GM21619 (cell line): ENCODE data around the gene ADCY5.
A peak's percentile ranks its signal among the peaks of the same experiment; 100 is the strongest.

Experiments
- ATAC-seq: cut with Tn5 transposase; IDR thresholded peaks from one replicate; pipeline ENCODE4 v1.9.1; 2021; ENCODE audit not compliant: unreplicated experiment

ADCY5 gene

DNA sequence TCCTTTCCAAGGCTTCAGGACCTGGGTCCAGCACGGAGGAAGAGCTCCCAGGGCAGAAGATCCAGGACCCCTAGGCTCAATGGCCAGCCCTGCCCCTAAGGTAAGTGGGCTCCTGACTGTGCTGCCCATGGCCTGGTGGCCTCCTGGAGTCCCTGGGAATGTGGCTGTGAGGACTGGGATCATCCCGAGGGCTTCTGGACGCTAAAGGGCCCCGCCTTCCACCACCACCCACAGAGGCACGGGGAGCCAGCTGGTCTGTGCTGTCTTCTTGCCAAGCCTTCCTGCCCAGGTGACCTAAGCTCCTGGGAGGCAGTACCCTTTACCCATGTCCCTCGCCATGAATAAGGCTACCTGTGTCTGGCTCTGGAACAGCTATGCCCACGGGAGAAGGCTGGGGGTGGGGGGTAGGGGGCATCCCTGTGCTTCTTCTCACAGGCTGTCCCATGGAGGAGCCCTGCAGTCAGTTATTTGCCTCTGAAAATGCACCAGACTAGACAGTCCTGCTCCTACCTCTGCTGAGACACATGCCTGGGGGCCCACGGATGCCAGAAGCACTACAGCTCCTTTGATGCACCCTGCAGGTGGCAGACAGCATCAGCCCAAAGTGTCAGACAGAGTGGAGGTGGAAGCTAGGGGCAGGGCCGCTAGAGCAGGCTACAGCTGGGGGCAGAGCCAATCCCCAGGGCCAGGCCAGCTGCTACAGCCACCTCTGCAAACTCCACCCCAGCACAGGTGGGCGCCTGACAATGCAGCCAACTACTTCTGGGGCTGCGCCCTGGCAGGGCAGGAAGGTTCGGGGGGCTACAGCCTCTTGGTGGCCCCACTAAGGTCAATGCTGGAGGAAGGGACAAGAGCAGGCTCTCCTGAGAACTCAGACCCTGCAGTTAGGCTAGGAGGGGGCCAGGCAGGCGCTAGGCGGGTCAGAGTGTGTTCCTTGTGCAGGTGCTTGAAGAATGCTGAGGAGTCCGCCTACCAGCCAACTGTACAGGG is 156.3 kb downstream of the ADCY5 start:
- no peak for ATAC-seq

DNA sequence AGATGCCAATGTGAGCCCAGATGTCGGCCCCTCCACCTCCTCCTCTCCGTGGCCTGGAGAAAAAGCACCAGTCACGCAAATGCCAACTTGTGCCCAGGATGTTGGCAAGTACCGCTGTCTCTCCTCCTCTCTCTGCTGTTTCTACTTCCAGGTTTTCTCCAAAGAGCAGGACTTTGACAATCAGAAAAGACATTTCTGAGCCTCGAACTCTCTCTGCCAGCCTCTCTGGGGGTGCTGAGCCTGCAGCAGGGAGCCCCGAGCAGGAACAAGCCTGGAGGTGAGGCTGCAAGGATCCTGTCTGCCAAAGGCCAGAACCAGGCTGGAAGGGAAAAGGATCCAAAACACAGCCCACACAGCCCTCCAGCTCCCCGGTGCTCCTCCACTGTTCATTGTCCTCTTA is 157.5 kb downstream of the ADCY5 start:
- ATAC-seq = no peak

DNA sequence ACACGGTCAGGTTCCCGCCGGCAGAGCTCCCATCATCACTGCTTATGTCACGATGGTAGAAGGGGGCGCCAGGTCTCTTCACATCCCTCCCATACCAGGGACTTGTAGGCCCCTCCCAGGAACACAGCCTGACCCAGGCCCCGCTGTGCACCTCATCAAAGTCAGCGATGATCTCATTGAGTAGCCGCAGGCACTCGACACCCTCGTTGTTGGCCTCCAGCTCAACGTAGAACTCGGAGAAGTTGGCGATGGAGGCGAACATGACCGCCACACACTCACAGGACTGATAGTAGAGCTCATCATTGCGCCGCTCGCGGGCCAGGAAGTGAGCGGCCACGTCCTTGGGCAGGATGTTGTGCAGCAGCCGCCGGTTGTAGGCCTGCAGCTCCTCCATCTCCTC is 157.9 kb downstream of the ADCY5 start:
- ATAC-seq = no peak

DNA sequence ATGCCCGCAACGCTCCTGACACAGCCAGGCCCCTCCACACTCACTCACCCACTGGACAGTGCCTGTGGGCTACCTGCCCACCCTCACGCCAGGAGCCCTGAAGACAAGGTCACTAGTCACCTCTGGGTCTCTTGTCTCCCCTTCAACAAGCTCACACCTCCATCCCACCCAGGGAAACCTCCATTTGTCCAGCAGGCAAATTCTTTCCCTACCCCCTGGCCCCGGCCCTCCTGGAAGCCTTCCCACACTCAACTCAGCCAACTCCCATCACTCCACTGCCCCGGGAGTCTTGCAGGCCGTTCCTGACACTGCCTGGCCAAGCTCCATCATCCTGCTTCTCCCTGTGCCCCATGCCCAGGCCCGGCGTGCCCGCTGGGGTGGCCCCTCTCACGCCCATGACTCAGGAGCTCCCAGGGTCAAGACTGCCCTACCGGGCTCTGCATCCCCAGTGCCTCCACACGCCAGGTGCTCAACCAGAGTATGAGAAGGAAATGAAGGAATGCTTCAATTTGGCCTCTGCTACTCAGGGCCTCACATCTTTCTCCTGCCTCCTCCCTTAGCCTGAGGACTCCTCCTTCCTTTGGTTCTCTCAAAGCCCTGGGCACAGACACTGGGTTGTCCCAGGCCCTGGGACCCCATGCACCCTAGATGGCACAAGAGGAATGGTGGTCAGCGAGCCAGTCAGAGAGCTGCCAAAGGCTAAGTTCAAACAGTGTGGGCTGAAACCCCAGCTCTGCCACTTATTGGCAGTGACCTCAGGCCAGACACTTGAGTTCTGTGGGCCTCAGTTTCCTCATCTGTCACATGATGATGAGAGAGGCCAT is 158.6 kb downstream of the ADCY5 start:
- no peak for ATAC-seq

DNA sequence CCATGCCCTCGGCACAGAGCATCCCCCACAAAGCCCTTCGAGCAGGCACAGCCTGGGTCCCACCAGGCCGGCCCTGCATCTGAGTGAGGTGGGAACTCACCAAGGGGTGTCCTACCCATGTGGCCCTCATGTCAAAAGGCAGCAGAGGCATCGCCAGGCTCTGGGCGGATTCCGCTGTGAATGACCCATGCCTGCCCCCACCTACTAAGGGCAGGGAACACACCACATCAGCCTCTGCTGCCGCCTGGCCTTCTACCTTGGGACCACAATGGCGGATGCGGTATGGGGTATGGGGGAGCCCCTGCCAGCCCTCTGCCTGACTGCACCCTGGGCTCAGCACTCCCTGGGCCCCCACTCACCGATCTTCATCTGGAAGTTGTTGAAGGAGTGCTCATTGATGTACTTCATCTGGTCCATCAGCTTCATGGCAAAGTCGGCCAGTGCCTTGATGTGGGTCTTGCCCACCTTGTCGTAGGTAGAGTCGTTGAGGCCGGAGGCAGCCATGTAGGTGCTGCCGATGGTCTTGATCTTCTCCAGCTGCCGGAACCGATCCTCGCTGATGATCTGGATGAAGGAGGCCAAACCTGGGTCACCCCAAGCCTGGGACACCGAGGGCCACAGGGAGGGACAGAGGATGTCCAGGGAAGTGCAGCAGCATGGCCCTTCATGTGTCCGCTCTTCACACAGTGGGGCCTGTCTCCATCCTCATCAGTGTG is 159.3 kb downstream of the ADCY5 start:
- no peak for ATAC-seq

DNA sequence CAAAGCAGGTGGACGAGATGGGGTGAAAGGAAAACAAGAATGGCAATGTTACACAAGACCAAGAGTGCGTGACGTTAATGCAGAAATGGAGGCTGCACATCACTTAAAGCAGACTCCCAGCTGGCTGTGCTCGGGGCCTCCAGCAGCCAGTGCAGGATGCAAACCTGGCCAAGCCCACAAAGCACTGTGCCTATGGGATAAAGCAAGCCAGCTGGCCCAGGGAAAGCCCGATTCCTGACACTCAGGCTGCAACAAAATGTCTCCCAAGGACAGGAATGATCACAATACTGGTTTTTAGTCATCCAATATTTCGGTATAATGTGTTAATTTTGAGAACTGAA is 161.0 kb downstream of the ADCY5 start:
- no peak for ATAC-seq

DNA sequence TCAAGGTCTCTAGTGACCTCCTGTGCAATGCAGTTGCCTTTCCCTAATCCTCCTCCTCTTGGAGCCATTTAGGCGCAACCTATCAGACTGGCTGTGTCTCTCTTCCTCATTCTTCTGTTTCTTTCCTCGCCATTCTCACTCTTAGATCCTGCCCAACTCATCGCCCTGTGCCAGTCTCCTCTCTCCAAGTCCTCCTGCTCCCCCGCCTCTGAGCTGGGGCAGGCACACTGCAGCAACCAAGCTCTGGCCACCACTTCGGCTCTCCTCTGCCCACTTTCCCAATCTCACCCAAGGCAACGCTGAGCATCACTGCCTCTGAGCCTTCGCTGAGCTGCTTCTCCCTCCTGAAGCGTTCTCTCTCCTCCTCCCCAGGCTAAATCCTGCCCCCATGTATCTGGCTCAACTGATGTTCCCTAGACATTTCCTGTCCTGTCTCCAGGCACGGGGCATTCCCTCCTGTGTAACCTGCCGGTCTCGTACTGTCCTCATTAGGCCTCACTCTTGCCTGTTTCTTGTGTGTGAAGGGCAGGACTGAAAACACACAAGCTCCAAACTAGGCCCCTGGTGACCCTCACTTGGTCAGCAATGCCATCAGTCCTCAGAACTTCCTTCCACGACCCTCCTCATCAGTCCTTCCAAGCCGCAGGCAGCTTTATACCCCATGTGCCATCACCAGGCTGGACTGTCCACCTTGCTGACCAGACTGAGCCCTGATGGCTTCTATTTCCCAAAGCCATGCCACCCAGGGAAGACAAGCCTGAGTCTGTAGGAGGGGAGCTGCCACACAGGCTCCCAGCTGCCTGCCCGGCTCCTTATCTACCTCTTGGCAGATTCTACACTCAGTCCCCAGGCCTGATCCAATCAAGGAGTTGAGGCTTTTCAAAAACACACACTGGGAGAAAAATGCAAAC is 161.6 kb downstream of the ADCY5 start:
- no peak for ATAC-seq

DNA sequence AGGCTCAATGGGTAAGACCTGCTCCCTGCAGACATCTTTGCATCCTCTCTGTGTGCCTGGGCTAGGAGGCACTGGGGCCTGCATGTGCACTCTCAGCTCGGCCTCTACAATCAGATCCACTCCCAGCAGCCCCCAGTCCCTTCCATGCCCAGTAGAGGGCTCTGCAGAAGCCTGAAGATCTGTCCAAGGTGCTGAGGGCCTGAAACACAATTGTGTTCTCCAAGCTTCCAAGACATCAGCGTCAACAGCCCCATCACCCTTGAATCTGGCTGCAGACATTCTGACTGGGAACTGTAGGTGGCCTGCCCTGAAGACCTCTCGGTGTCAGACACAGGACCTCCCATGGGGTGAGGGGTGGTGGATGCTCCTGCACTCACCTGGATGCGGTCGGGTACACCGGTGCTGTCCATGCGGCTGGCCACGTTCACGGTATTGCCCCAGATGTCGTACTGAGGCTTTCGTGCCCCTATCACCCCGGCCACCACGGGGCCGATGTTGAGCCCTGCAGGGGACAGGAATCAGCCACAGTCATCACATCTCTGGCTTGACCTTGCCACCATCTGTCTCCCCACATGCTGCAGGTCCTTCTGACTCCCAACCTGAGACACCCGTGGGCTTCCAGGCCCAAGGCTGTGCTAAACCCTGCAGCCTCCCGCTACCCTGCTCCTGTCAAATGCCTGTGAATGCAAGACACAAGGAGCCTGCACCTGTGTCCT is 162.4 kb downstream of the ADCY5 start:
- ATAC-seq = peak; percentile 60

DNA sequence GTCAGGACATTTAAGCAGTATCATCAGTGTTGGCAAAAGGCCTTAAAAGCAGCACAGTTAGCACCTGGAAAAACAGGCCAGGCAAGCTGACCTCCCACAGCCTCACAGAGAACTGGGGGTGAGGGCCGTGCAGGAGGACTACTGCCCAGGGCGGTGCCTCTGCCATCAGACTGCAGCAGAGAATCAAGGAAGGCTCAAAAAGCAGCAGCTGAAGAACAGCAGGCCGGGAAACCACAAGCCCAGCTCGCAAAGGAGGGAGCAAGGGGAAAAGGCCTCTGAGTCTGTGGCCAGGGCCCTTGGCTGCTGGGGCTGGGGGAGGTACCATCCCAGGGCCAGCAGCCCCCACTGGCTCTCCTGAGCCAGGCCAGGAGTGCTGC is 163.0 kb downstream of the ADCY5 start:
- ATAC-seq = no peak

DNA sequence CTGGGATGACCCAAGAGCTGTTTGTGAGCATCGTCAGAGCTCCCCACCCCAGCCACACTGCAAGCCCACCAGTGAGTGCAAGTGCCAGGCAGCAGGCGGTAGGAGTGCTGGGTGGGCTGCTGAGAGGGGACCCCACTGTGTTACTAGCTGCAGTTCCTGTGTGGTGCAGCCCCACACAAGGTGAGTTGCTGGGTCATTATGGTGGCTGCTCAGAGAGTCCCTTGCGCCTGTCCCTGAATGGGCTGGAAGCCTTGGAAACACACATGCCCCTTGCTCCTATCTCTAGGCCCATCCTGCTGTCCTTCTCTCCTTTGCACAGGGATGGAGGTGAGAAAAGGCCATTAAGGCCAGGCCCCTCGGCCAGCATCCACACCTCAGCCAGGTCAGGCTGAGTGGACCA is 163.4 kb downstream of the ADCY5 start:
- no peak for ATAC-seq

DNA sequence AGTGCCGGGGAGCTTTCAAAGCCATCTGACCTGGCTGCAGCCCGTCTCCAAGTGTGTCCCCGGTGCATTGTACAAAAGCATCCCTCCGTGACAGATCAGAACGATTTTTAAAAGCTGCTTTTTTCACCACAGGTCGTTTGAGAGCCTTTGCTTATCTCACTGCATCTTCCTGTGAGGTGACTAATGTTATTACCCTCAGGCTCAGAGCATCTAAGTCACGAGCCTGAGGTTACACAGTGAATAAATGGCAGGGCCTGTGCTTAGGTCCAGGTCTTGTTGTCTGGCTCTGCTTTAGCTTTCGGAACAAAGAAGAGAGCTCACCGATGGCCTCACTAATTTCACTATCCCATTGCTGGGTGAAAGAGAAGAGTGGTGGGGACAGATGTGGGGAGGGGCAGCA is 163.8 kb downstream of the ADCY5 start:
- no peak for ATAC-seq

DNA sequence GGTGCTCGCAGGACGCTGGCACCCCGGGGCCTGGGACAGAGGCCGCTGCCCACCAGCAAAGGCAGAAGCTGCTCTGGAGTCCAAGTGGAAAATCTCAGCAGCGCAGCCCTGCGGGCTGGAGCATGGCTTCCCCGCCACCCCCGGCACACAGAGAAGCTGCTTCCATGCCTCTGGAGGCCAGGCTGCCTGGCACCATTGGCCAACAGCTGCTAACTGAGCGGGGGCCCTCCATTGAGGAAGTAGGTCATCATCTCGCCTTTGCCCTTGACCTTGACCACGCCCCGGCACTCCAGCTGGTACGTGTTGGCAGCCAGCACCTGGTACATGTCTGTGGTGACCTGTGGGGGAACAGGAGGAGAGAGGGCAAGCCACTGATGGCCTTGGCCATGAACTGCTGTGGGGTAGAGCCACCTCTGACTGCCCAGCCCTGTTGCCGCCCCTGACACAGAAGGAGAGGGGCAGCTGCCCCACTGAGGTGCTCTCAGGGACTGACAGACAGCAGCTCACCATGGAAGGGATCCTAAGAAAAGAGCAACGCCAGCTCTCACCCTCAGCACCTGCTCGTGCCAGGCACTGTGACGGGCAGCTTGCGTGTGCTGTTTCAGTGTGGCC is 164.4 kb downstream of the ADCY5 start:
- no peak for ATAC-seq

DNA sequence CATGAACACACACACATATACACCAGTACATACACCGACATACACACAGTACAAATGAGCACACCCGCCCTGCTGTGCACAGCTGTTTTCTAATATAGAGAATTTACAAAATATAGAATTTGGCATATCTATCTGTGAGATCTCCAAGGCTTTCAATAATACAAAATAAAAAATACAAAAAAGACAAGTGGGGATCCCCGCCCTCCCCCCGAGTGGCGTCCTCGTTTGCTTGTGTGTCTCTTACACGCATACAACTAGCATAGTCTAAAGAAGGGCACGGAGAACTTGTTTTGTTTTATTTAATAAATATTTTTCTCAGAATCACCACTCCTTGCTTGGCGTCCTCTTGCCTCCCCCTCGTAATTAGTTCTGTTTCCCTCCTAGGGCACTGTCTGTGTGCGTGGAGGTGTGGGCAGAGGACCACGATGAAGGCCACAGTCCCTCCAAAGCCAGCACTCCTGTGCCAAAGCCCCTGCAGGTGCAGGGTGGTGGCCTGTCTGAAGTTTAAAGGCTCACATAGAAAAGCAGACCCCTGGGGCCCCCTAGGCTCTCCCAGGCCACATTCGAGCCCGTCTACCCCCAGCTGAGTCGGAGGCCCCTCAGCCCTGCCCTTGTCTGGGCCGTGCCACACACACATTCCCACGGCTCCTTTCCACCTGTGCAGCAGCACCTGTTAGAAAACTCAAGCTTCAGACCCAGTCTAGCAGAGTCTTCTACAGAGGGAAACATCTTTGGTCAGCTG is 165.1 kb downstream of the ADCY5 start:
- no peak for ATAC-seq

DNA sequence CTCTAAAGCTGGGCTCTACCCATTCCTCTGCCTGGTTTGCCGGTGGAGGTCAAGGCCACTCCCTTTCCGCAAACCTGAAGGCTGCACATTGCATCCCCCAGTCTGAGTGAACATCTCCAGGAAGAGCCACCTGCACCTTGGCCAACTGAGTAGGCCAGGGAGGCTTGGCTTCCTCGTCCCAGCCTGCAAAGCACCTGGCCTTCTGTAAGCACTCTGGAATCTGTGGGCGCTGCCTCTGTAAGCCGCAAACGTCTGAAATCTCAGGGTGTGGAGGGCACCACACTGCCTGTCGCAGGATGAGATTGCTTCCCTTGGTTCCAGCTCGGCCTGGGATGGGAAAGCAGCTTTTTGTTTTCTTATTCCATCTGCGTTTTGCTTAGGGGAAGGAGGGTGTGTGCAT is 165.8 kb downstream of the ADCY5 start:
- ATAC-seq = no peak

DNA sequence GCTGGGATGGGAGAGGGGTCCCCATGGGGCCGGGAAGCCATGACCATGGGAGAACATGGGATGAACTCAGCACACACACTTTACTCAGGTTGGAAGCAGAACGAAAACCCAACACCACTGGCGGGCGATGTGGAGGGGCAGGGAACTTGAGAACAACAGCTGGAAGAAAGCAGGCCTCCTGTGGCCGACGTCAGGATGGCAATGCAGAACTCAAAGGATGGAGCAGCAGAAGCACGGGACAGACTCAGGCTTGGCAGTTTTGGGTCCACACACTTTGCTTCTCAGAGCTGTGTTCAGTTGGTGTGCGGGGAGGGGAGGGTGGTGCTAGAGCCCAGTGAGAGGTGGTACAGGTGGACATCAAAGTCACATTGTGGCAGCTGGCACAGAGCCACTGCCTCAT is 166.4 kb downstream of the ADCY5 start:
- ATAC-seq = no peak

DNA sequence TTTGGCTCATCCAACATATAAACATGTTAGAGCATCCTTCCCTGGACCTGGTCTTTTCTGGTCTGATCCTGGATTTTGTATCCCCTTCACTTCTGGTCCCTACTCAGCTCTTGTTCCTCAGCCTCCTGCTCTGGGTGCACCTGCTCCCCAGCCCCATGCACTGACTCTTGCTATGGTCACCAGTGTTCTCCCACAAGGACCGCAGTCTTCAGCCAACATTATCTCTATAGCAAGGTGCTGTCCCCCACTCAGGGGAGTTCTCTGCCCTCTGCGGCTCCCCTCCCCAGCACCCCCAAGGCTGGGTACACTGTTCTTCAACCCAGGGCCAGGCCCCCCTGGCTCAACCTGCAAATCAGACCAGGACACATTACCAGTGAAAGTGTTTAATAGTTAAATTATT is 167.0 kb downstream of the ADCY5 start:
- no peak for ATAC-seq

DNA sequence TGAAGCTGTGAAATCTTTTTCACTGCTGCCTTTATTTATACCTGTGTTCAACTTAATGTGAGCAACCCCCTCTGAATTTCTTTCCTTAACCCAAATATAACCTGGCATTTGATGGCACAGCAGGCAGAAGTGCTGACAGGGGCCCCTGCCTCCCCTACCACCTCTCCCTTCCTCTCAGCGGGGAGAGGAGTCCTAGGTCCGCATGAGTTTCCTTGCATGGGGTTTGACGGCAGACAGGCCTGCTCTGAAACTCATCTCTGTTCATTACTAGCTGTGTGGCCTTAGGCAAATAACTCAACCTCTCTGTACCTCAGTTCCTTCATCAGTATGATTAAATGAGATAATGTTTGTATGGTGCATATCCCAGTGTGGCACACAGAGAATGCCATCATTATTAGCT is 167.5 kb downstream of the ADCY5 start:
- ATAC-seq = no peak

DNA sequence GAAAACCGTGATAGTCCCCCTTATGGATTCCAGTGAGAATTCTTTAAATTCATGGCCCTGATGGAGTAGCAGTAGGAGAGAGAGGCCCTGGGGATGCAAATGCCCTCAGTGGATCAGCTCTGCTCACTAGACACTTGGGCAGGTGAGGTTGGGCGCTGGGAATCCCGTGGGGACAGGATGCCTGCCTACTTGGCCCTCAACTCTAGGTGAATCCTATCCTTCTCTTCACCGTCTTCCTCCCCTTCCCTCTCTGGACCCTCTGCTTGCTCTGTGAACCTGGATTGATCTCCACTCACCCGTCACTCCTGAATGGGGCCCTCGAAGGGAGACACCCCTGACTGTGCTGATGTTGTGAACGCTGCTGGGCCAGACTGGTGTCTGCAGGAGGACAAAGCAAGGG is 169.8 kb downstream of the ADCY5 start:
- ATAC-seq = no peak

DNA sequence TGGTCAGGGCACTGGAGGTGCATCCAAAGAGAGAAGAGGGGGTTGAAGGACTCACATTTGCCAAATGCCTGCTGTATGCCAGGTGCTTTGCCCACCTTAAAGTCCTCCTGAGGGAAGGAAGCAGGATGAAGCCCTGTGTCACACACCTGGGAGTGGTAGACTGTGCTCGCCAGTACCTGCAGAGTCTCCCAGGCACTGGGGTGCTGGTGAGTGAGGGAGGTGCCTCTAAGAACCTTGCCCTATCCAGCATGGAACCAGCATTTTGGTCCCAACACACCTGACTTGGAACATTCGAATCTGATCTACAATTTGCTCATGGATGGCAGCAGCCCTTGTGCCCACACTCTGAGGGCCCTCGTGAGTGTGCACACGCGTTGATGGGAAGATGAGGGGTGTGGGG is 170.4 kb downstream of the ADCY5 start:
- no peak for ATAC-seq
